GM21390 (cell line): ENCODE data around the gene MGAT4B.
A peak's percentile ranks its signal among the peaks of the same experiment; 100 is the strongest.

ENCODE experiments used
- ATAC-seq: cut with Tn5 transposase; IDR thresholded peaks from one replicate; pipeline ENCODE4 v1.9.1; 2021; ENCODE audit not compliant: unreplicated experiment

The MGAT4B gene

DNA sequence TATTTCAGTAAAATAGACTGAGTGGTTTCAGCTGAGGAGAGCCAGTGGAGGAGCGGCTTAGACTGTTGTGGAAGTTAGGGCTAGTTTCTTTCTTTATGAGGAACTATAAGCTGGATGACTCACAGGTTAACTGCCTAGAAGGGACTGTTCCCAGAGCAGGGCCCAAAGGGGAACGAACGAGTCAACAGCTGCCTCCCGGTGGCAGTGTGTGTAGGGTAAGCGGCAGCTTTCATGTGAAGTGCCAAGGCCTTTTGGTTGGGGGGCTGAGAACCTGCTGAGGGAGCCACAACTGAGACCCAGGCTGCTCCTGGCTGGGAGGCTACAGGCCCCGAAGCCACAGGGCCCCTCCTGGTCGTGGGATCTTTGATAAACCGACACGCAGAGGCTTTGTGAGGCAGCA lies 21.0 kb upstream of the MGAT4B start:
- ATAC-seq, result no peak

- no peak for ATAC-seq
Measured at GRCh38 chr5:179825655-179826182, 19.1 kb upstream of the MGAT4B start.

- ATAC-seq, result no peak
Measured at GRCh38 chr5:179824745-179825112, 18.1 kb upstream of the MGAT4B start.

- no peak for ATAC-seq
Measured at GRCh38 chr5:179823937-179824744, 17.5 kb upstream of the MGAT4B start.

GRCh38 chr5:179822444-179822990 lies 15.9 kb upstream of the MGAT4B start:
- no peak for ATAC-seq

DNA sequence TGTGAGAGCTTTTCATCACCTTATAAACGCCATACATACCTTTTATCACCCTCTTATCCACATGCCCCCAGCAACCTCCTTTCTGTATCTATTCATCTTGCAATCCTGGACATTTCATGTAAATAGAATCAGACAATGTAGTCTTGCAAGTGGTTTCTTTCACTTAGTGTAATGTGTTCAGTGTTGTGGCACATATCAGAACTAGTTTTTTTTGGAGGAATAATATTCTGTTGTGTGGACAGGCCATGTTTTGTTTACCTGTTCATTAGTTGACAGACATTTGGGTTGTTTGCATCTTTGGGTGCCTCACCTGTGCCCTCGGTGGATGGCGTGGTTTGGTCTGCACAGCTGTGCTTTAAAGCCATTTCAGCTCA lies 15.4 kb upstream of the MGAT4B start:
- no peak for ATAC-seq

DNA sequence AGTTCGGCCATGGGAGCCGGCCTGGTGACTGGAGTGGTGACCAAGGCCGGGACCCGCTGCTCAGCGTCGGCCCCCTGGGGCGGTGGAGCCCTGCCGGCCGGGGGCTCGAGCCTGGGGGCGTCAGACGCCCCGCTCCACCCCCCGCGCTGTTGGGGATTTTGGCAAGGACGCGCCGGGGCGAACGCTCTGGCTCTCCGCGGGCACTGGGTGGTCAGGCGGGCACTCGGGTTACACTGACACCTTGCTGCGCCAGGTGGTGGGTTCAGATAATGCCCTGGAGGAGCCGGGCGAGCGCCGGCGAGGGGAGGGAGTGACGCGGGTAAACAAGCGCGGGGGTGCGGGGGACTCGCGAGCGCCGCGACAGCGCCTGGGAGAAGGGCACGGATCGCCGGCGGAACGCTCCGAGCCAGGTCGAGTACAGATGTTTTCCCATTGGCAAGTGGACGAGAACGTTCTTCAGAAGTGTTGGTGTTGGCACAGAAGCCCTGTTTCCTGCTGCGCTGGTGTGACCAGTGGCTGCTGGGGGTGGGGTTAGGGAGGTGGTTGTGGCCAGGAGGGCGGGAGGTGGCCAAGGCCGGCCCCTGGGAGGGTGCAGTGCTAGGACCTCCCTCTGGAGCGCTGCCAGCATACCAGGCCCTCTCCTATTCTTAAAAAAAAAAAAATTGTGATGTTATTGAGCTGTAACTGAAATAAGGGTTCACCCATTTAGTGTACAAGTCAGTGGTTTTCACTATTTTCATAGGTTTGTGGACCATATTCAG lies 14.8 kb upstream of the MGAT4B start:
- ATAC-seq, result peak; percentile 50

- peak; percentile 43 for ATAC-seq
Measured at GRCh38 chr5:179820483-179821297, 14.0 kb upstream of the MGAT4B start, which contains the start of gene SQSTM1. TSS of gene SQSTM1 (plus strand) at chr5:179820905. CDS start at chr5:179820937, 32 bp downstream.

DNA sequence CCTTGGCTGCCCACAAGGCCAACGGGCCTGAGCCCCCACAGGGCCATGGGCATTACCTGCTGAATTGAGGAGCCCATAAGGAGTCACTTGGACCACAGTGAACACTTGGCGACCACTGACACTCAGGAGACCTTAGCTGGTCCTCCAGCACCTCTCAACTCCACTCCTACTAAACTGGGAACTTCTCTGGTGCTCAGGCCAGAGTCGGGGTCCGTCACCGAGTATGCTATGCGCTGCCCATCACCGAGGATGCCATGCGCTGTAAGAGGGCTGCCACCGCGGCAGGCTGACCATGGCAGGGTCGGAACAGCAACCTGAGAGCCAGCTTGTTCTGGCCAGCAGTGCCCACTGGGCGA lies 13.4 kb upstream of the MGAT4B start:
- ATAC-seq, result no peak

- ATAC-seq, result no peak
Measured at GRCh38 chr5:179819296-179820126, 12.8 kb upstream of the MGAT4B start.

DNA sequence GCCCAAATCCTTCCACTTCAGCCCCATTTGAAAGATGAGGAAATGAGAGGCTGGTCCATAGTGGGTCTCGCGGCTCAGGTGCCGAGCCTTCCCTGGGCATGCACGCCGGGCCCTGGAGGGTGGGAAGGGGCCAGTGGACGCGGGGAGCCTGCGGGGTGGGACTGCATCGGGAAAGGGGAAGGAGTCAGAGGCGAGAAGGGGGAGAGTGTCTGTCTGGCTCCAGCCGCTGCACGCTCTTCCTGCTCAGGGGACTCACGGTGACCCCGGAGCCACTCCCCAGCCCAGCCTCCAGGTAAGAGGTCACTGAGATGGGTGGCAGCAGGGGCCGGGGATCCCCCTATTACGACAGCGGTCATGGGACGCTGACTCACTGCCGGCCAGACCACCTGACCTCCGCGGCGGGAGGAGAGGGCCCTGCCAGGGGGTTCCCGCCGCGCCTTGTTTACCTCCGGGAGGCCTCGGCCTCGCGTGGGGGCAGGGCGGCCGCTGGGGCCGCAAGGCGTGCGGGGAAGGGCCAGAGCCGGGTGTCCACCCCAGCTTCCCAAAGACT lies 12.2 kb upstream of the MGAT4B start:
- ATAC-seq, result peak; percentile 54

GRCh38 chr5:179817890-179818745 lies 11.5 kb upstream of the MGAT4B start:
- ATAC-seq, result no peak

DNA sequence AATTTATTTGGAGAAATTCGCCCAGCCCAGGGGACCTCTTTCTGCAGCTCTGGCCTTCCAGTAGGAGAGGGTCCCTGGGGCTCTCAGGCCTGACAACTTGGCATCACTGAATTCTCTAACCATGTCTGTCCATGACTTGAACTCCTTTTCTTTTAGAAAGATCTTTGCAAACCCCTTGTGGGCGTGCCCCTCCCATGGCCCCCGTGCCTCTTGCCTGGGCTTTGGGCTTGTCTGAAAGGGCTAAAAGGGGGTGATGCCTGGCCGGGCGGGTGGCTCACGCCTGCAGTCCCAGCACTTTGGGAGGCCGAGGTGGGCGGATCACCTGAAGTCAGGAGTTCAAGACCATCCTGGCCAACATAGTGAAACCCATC lies 10.8 kb upstream of the MGAT4B start:
- ATAC-seq, result no peak

DNA sequence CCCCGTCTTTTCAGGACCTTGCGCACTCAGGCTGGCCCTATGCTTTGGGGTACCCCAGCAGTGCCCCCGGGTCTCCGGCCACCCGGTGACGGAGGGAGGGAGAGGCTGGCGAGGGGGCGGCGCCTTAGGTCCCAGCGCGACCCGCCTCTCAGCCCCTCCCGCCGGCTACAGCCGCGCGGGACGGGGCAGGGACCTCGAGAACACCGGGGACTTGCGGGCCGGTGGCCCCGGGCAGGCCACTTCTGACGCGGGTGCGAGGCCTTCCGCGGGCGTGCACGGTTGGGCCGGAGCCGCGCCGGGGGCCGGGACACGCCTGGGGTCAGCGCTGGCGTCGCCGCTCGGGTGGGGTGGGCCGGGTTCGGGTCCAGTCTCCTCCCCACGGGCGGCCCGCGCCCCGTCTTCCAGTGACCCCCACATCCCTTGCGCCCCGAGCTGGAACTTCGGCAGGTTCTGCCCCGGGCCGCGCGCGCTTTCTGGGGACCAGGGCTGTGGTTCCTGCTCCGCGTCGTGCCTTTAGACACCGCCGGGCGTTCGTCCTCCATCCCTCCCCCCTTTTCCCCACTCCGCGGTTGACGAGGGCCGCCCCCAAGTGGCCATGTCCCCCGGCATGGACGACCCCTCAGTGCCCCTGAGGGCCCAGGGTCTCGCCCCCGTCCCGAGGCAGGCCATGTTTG lies 10.3 kb upstream of the MGAT4B start:
- no peak for ATAC-seq

DNA sequence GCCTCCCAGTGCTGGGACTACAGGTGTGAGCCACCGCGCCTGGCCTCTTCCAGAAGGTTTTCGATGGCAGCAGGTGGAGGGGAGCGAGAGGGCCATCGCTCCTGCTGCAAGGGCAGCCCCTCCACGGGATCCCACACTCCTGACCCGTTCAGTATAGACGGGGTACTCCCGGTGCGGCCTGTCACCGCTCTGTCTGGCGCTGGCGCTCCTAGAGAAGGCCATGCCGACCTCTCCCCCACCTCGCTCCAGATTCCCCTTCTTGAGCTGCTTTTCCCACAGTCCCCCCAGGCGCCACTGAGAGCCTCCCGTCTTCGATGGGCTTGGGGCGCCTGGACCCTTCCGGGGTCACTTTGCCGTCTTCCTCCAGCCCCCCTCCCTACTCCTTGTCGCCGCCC lies 9.7 kb upstream of the MGAT4B start:
- ATAC-seq, result no peak

DNA sequence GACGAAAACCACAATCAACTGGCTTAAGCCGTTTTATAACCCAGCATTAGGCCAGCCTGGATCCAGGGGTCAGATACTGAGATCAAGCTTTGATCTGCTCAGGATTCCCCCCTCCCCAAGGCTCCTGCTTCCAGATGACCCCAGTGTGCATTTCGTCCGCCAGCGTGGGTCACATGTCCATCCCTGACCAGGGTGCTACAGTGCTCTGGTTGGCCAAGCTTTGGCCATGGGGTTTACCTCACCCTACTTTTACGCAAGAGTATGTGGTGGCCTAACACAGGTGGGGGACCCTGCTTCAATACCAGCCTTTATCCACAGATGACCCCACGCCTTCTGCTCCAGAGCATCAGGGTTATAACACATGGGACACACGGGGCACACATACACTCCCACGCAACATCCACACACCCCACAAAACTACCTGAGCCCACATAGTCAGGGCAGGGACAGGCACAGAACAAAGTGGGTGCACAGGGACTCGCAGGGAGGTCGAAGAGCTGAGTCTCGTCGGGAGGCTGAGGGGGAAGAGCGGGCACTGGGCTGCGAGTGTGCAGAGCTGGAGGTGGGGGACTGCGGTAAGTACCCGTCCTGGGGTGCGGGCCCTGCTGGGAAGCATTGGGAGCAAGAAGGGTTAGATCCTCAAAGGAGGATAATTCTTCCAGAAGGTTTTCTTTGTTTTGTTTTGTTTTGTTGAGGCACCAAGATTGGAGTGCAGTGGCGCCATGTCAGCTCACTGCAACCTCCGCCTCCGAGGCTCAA lies 9.0 kb upstream of the MGAT4B start:
- no peak for ATAC-seq

DNA sequence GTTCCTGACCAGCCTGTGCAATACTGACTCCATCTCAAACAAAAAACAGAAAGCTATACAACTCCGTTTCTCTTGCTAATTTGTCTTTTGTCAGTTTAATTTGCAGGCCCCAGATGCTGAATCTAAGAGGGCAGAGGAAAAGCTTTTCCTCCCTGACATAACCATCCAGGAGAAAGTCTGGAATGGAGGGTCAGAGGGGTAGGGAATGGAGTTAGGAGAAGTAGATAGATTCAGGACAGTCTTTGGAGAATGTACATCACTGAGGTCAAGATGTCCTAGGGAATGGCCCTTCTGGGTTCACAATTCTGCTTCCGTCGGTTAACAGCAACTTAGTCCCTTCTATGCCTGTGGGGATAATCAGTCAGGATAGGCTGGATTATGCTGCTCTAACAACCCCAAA lies 7.4 kb upstream of the MGAT4B start:
- no peak for ATAC-seq
